ENCODE measurements around the gene HCFC1R1. TPM values are rescaled to one million over a fixed set of nuclear protein-coding genes. Genes with fewer than 3 reads are reported as not detected.

HCFC1R1 gene
- polyA plus RNA-seq, 1 of the 3 experiments (the other 2 are of a cell fraction) = 54.9 TPM

DNA sequence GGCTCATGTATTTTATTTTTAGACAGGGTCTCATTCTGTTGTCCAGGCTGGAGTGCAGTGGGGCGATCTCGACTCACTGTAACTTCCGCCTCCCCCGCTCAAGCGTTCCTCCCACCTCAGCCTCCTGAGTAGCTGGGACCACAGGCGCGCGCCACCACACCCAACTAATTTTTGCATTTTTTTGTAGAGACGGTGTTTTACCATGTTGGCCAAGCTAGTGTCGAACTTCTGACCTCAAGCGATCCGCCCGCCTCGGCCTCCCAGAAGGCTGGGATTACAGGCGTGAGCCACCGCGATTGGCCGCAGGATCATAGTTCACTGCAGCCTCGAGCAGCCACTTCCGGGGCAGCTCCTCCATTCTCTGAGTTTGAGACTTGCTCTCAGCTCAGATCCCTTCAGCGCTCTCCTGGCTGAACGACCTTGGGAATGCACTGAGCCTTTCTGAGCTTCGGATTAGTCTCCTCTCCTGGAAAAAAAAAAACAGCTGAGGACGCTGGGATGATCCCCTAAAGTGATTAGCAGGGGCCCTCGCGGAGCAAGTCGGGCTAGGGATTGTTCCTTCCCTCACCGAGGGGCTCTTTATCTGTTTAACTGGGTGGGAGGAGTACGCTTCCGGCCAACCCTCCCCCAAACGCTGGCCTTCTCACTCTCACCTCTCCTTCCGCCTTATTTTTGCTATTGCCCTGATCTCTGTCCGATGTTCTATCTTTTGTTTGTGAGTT lies 42.4 kb downstream of the HCFC1R1 start:
- Histone ChIP-seq H3F3A (replicated peaks; ENCODE audit: insufficient read depth) (peaks cover 10% of the 10 kb centered on the region), H3K36me3 (replicated peaks in 1 of 2; ENCODE audit: control insufficient read depth in 1 of 2, insufficient read depth in 2 of 2, low read length in 1 of 2) (no peaks in the 10 kb centered on the region), H3K9me3 (no peaks in the 10 kb centered on the region), H3K4me3 (ENCODE audit: low read depth in 2 of 2, low read length in 1 of 2) (peak overlapping the region in 1 of 2 experiments; percentile 69; a peak in 2 of 4 replicates), H3K9ac (peak overlapping the region; percentile 93; the same call in 1 of the 2 replicates), H3K9me2 (no peaks in the 10 kb centered on the region), H3K79me2 (ENCODE audit: insufficient read depth) (peaks cover 16% of the 10 kb centered on the region; the same call in 1 of the 2 replicates), H3K27me3 (ENCODE audit: insufficient read depth) (no peaks in the 10 kb centered on the region), H3K4me1 (ENCODE audit: control insufficient read depth in 1 of 2, insufficient read depth in 2 of 2, low read depth in 1 of 2, low read length in 1 of 2) (peaks cover 4 to 18% of the 10 kb centered on the region in 2 experiments; a peak in 2 of 4 replicates), H4K20me1 (ENCODE audit: insufficient read depth) (no peaks in the 10 kb centered on the region), H3K27ac (ENCODE audit: low read depth in 2 of 2, low read length in 1 of 2) (no peak overlapping the region), H2AFZ (ENCODE audit: low read depth) (no peak overlapping the region), H3K4me2 (peak overlapping the region; percentile 98)
- TF ChIP-seq, protein P1, sequence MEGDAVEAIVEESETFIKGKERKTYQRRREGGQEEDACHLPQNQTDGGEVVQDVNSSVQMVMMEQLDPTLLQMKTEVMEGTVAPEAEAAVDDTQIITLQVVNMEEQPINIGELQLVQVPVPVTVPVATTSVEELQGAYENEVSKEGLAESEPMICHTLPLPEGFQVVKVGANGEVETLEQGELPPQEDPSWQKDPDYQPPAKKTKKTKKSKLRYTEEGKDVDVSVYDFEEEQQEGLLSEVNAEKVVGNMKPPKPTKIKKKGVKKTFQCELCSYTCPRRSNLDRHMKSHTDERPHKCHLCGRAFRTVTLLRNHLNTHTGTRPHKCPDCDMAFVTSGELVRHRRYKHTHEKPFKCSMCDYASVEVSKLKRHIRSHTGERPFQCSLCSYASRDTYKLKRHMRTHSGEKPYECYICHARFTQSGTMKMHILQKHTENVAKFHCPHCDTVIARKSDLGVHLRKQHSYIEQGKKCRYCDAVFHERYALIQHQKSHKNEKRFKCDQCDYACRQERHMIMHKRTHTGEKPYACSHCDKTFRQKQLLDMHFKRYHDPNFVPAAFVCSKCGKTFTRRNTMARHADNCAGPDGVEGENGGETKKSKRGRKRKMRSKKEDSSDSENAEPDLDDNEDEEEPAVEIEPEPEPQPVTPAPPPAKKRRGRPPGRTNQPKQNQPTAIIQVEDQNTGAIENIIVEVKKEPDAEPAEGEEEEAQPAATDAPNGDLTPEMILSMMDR (IDR thresholded peaks at IDR 0.05) = no peak
- TF ChIP-seq TAF1 (IDR thresholded peaks at IDR 0.05; ENCODE audit: borderline replicate concordance, low read depth, low read length) (no peak), MAX (IDR thresholded peaks at IDR 0.05; ENCODE audit: low read depth) (no peak), POLR2AphosphoS5 (IDR thresholded peaks at IDR 0.05; ENCODE audit: low read depth, low read length) (no peak), PBX3 (IDR thresholded peaks at IDR 0.05) (no peak), FOXJ3 (CRISPR knock-in tag; IDR thresholded peaks at IDR 0.05) (no peak), FOSL2 (IDR thresholded peaks at IDR 0.05; ENCODE audit: borderline replicate concordance, low read depth) (no peak), EZH2phosphoT487 (IDR thresholded peaks at IDR 0.05; ENCODE audit: borderline replicate concordance, low read depth) (no peak), TEAD4 (IDR thresholded peaks at IDR 0.05; ENCODE audit: borderline replicate concordance, insufficient read depth) (no peak), IRF3 (IDR thresholded peaks at IDR 0.05; ENCODE audit: low read depth, low read length) (no peak), USF1 (IDR thresholded peaks at IDR 0.05; ENCODE audit: borderline replicate concordance, low read depth) (no peak), MEF2A (IDR thresholded peaks at IDR 0.05; ENCODE audit: borderline replicate concordance, low read depth) (no peak)
- TF ChIP-seq, protein P2, sequence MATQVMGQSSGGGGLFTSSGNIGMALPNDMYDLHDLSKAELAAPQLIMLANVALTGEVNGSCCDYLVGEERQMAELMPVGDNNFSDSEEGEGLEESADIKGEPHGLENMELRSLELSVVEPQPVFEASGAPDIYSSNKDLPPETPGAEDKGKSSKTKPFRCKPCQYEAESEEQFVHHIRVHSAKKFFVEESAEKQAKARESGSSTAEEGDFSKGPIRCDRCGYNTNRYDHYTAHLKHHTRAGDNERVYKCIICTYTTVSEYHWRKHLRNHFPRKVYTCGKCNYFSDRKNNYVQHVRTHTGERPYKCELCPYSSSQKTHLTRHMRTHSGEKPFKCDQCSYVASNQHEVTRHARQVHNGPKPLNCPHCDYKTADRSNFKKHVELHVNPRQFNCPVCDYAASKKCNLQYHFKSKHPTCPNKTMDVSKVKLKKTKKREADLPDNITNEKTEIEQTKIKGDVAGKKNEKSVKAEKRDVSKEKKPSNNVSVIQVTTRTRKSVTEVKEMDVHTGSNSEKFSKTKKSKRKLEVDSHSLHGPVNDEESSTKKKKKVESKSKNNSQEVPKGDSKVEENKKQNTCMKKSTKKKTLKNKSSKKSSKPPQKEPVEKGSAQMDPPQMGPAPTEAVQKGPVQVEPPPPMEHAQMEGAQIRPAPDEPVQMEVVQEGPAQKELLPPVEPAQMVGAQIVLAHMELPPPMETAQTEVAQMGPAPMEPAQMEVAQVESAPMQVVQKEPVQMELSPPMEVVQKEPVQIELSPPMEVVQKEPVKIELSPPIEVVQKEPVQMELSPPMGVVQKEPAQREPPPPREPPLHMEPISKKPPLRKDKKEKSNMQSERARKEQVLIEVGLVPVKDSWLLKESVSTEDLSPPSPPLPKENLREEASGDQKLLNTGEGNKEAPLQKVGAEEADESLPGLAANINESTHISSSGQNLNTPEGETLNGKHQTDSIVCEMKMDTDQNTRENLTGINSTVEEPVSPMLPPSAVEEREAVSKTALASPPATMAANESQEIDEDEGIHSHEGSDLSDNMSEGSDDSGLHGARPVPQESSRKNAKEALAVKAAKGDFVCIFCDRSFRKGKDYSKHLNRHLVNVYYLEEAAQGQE (IDR thresholded peaks at IDR 0.05; ENCODE audit: low read depth, low read length) = no peak
- DNase-seq = no peak
- WGBS (ENCODE audit: low lambda C conversion rate) = 95% methylated on average over 33 of the region's 33 CpGs
- ChIA-PET POLR2A (interaction anchor here (0.8 to 2.2 kb wide), 3 partner anchors 12 to 19 kb away, joined by 3 to 12 read pairs (median 4); partner anchors contain the start of gene PAQR4), CTCF (interaction anchor here (0.6 to 3.1 kb wide), 8 partner anchors 9 to 148 kb away, joined by 3 to 25 read pairs (median 3); partner anchors contain the start of gene KREMEN2)
